LoVo (cell line): ENCODE data around the gene FPGS.

ENCODE experiments used
- DNase-seq: peaks from one replicate; pipeline ENCODE4 v3.0.0-alpha.2; 2016; ENCODE audit warnings: low spot score

The FPGS gene

GRCh38 chr9:127860779-127861178, 58.1 kb downstream of the FPGS start:
- no peak for DNase-seq

- DNase-seq: no peak
Observed at GRCh38 chr9:127862075-127863011, 59.7 kb downstream of the FPGS start.

GRCh38 chr9:127863191-127863621, 60.5 kb downstream of the FPGS start:
- no peak for DNase-seq
